ENCODE data around the gene TMEM106C.
A peak's percentile ranks its signal among the peaks of the same experiment; 100 is the strongest.

Gene TMEM106C

GRCh38 chr12:47993491-47993890 lies 30.1 kb downstream of the TMEM106C start:
- Mint-ChIP-seq H3K9me3 (no peaks in the 10 kb centered on the region), H3K36me3 (ENCODE audit: insufficient read depth) (no peaks in the 10 kb centered on the region), H3K27me3 (peaks cover 44% of the 10 kb centered on the region), H3K27ac (ENCODE audit: low read depth) (no peak overlapping the region), H3K4me3 (no peak overlapping the region), H3K4me1 (peaks cover 18% of the 10 kb centered on the region)
- ATAC-seq (replicated peaks; ENCODE audit: extremely low read depth, poor library complexity, severe bottlenecking) (no peak), DNase-seq (ENCODE audit: low spot score in 2 of 2) (no peak)

- Mint-ChIP-seq H3K27me3 (peaks cover 69% of the 10 kb centered on the region), H3K4me3 (no peak overlapping the region), H3K9me3 (no peaks in the 10 kb centered on the region), H3K4me1 (peaks cover 4% of the 10 kb centered on the region), H3K27ac (ENCODE audit: low read depth) (no peak overlapping the region), H3K36me3 (ENCODE audit: insufficient read depth) (peaks cover 1% of the 10 kb centered on the region)
- no peak for DNase-seq (ENCODE audit: low spot score in 2 of 2)
- no peak for ATAC-seq (replicated peaks; ENCODE audit: extremely low read depth, poor library complexity, severe bottlenecking)
Measured at GRCh38 chr12:47995981-47996401, 32.6 kb downstream of the TMEM106C start.

GRCh38 chr12:47997321-47997720 lies 33.9 kb downstream of the TMEM106C start:
- peaks cover 82% of the 10 kb centered on the region for H3K27me3 Mint-ChIP-seq
- peaks cover 3% of the 10 kb centered on the region for H3K36me3 Mint-ChIP-seq (ENCODE audit: insufficient read depth)
- no peak for ATAC-seq (replicated peaks; ENCODE audit: extremely low read depth, poor library complexity, severe bottlenecking)
- H3K27ac Mint-ChIP-seq (ENCODE audit: low read depth), result no peak overlapping the region
- H3K4me1 Mint-ChIP-seq, result peaks cover 16% of the 10 kb centered on the region
- H3K9me3 Mint-ChIP-seq, result no peaks in the 10 kb centered on the region
- DNase-seq (ENCODE audit: low spot score in 2 of 2), result no peak
- H3K4me3 Mint-ChIP-seq, result no peak overlapping the region

- Mint-ChIP-seq H3K9me3 (no peaks in the 10 kb centered on the region), H3K4me1 (peaks cover 29% of the 10 kb centered on the region), H3K27me3 (peaks cover 87% of the 10 kb centered on the region), H3K36me3 (ENCODE audit: insufficient read depth) (peaks cover 3% of the 10 kb centered on the region), H3K4me3 (no peak overlapping the region), H3K27ac (ENCODE audit: low read depth) (no peak overlapping the region)
- no peak for DNase-seq (ENCODE audit: low spot score in 2 of 2)
- no peak for ATAC-seq (replicated peaks; ENCODE audit: extremely low read depth, poor library complexity, severe bottlenecking)
Measured at GRCh38 chr12:47999816-48000215, 36.4 kb downstream of the TMEM106C start.

GRCh38 chr12:48000878-48001504 lies 37.6 kb downstream of the TMEM106C start:
- Mint-ChIP-seq H3K27ac (ENCODE audit: low read depth) (no peak overlapping the region), H3K4me1 (peaks cover 34% of the 10 kb centered on the region), H3K36me3 (ENCODE audit: insufficient read depth) (peaks cover 3% of the 10 kb centered on the region), H3K9me3 (no peaks in the 10 kb centered on the region), H3K4me3 (peak overlapping the region; percentile 73), H3K27me3 (peaks cover 87% of the 10 kb centered on the region)
- DNase-seq (ENCODE audit: low spot score in 2 of 2) (no peak), ATAC-seq (replicated peaks; ENCODE audit: extremely low read depth, poor library complexity, severe bottlenecking) (no peak)

- ATAC-seq (replicated peaks; ENCODE audit: extremely low read depth, poor library complexity, severe bottlenecking) (no peak), DNase-seq (ENCODE audit: low spot score in 2 of 2) (no peak)
Measured at GRCh38 chr12:48001505-48002413, 38.4 kb downstream of the TMEM106C start.

GRCh38 chr12:48002414-48002730 lies 39.0 kb downstream of the TMEM106C start:
- Mint-ChIP-seq H3K27ac (ENCODE audit: low read depth) (peak overlapping the region; percentile 59), H3K36me3 (ENCODE audit: insufficient read depth) (peaks cover 3% of the 10 kb centered on the region), H3K9me3 (no peaks in the 10 kb centered on the region), H3K4me1 (peaks cover 34% of the 10 kb centered on the region), H3K4me3 (peak overlapping the region; percentile 73), H3K27me3 (peaks cover 94% of the 10 kb centered on the region)
- DNase-seq (ENCODE audit: low spot score in 2 of 2), result no peak
- no peak for ATAC-seq (replicated peaks; ENCODE audit: extremely low read depth, poor library complexity, severe bottlenecking)

More at GRCh38 chr12:48001505-48002413, 38.4 kb downstream of the TMEM106C start:
- H3K27me3 Mint-ChIP-seq, result peaks cover 94% of the 10 kb centered on the region
- H3K27ac Mint-ChIP-seq (ENCODE audit: low read depth), result peak overlapping the region; percentile 59
- H3K9me3 Mint-ChIP-seq, result no peaks in the 10 kb centered on the region
- H3K36me3 Mint-ChIP-seq (ENCODE audit: insufficient read depth), result peaks cover 3% of the 10 kb centered on the region
- peaks cover 34% of the 10 kb centered on the region for H3K4me1 Mint-ChIP-seq
- H3K4me3 Mint-ChIP-seq, result peak overlapping the region; percentile 73

GRCh38 chr12:48002773-48003218 lies 39.4 kb downstream of the TMEM106C start:
- peaks cover 3% of the 10 kb centered on the region for H3K36me3 Mint-ChIP-seq (ENCODE audit: insufficient read depth)
- no peak for DNase-seq (ENCODE audit: low spot score in 2 of 2)
- H3K27me3 Mint-ChIP-seq, result peaks cover 94% of the 10 kb centered on the region
- H3K4me1 Mint-ChIP-seq, result peaks cover 34% of the 10 kb centered on the region
- H3K9me3 Mint-ChIP-seq, result no peaks in the 10 kb centered on the region
- H3K4me3 Mint-ChIP-seq, result peak overlapping the region; percentile 73
- H3K27ac Mint-ChIP-seq (ENCODE audit: low read depth), result no peak overlapping the region
- no peak for ATAC-seq (replicated peaks; ENCODE audit: extremely low read depth, poor library complexity, severe bottlenecking)

- no peak overlapping the region for H3K27ac Mint-ChIP-seq (ENCODE audit: low read depth)
- DNase-seq (ENCODE audit: low spot score in 2 of 2), result no peak
- peaks cover 34% of the 10 kb centered on the region for H3K4me1 Mint-ChIP-seq
- peaks cover 94% of the 10 kb centered on the region for H3K27me3 Mint-ChIP-seq
- H3K9me3 Mint-ChIP-seq, result no peaks in the 10 kb centered on the region
- peak overlapping the region; percentile 73 for H3K4me3 Mint-ChIP-seq
- peak; percentile 27 for ATAC-seq (replicated peaks; ENCODE audit: extremely low read depth, poor library complexity, severe bottlenecking)
- peaks cover 3% of the 10 kb centered on the region for H3K36me3 Mint-ChIP-seq (ENCODE audit: insufficient read depth)
Measured at GRCh38 chr12:48003226-48004052, 40.0 kb downstream of the TMEM106C start.

GRCh38 chr12:48004053-48004941 lies 40.9 kb downstream of the TMEM106C start, which contains the start of gene COL2A1:
Gene COL2A1 (minus strand): TSS chr12:48004476. CDS start chr12:48004321, 155 bp downstream.
- DNase-seq (ENCODE audit: low spot score in 2 of 2), result no peak
- peaks cover 34% of the 10 kb centered on the region for H3K4me1 Mint-ChIP-seq
- no peaks in the 10 kb centered on the region for H3K9me3 Mint-ChIP-seq

GRCh38 chr12:48005001-48005749 lies 41.8 kb downstream of the TMEM106C start:
- Mint-ChIP-seq H3K27me3 (peaks cover 94% of the 10 kb centered on the region), H3K36me3 (ENCODE audit: insufficient read depth) (peaks cover 3% of the 10 kb centered on the region), H3K4me1 (peaks cover 34% of the 10 kb centered on the region), H3K4me3 (peak overlapping the region; percentile 64), H3K27ac (ENCODE audit: low read depth) (no peak overlapping the region), H3K9me3 (no peaks in the 10 kb centered on the region)
- DNase-seq (ENCODE audit: low spot score in 2 of 2) (no peak), ATAC-seq (replicated peaks; ENCODE audit: extremely low read depth, poor library complexity, severe bottlenecking) (no peak)

More at GRCh38 chr12:48004053-48004941, 40.9 kb downstream of the TMEM106C start, which contains the start of gene COL2A1:
- peaks cover 94% of the 10 kb centered on the region for H3K27me3 Mint-ChIP-seq
- no peak within 1 kb of the TSS for H3K27ac Mint-ChIP-seq (ENCODE audit: low read depth)
- ATAC-seq (replicated peaks; ENCODE audit: extremely low read depth, poor library complexity, severe bottlenecking), result peak; percentile 32
- peak within 1 kb of the TSS; percentile 73 for H3K4me3 Mint-ChIP-seq
- peaks cover 3% of the 10 kb centered on the region for H3K36me3 Mint-ChIP-seq (ENCODE audit: insufficient read depth)

Measured in central memory CD8-positive, alpha-beta T cell (primary cell).